Stimulated activated CD4-positive, alpha-beta T cell treated with anti-CD3 and anti-CD28 coated beads, Interleukin-1b, Interleukin-23, amount 100 ng/mL, for 24 hours (primary cell): Measurements from ENCODE around the gene SLC45A1.

Source experiments
- DNase-seq, 4 experiments: peaks; one replicate each; pipeline ENCODE4 v3.0.0-alpha.2; 2020; ENCODE audit warnings: low read depth in 4 of 4, low spot score in 1 of 4

Gene SLC45A1

DNA sequence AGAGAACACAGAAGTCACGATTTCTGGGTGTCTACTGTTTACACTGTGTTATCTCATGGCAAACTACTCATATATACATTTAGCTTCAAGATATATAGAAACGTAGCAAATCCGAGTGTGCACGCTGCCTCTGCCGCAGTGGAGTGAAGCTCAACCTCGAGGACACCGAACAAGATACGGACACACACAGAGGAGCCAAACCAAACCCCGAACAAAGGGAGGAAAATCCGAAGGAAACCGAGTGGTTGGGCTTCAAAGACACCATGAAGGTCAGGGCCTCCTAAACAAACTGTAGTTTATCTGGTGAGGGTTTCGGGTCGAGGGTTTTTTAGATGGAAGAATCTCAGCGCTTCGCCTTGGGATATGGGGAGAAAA lies 34.5 kb downstream of the SLC45A1 start:
- no peak for DNase-seq

- DNase-seq = no peak
Observed at GRCh38 chr1:8352886-8353785, 35.2 kb downstream of the SLC45A1 start.

DNA sequence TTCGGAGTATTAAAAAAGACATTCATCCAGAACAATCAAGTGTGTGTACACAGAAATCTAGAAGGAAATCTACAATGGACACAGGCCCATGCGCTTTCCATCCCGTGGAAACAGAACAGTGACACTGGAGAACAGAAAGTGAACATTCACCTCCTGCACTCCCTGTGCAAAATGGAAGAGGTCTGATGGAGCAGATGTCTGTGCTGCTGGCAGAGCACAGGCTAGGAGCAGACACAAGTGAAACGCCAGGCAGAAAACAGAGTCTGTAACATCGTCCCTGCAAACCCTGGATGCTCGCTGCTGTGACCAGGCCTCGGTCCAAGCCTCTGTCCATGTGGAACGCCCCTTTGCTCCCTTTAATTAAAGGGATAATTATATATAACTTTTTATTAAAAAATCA lies 36.1 kb downstream of the SLC45A1 start:
- no peak for DNase-seq

- DNase-seq = no peak
Observed at GRCh38 chr1:8355439-8356255, 37.7 kb downstream of the SLC45A1 start.

- no peak for DNase-seq
Observed at GRCh38 chr1:8356256-8357209, 38.6 kb downstream of the SLC45A1 start.

GRCh38 chr1:8357329-8358101 lies 39.6 kb downstream of the SLC45A1 start:
- no peak for DNase-seq

DNA sequence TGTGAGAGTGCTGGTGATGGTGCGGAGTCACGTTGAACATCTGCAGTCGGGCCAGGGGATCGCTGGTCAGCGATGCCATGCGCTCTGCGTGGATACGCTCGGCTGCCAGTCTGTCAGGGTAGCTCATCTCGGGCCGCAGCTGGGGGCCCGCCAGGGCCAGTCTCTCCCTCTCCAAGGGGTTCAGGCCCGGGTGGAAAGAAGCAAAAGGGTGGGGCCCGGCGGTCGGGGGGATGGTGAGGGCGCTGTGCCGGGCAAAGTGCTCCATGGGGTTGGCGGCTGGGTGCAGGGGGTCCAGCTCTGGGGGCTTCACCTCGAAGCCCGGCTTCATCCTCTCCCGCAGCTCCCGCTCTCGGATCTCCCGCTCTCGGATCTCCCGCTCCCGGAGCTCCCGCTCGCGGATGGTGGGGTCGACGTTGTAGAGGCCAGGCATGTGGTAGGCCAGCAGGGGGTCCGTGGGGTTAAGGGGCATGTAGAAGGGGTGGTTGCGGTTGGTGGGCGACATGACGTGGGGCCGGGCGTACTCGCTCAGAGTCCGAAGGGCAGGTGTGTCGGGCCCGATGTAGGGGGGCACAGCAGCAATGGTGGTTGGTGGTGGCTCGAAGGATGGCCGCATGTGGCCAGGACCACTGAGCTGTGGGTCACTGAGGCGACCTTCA lies 40.5 kb downstream of the SLC45A1 start:
- DNase-seq = no peak

DNA sequence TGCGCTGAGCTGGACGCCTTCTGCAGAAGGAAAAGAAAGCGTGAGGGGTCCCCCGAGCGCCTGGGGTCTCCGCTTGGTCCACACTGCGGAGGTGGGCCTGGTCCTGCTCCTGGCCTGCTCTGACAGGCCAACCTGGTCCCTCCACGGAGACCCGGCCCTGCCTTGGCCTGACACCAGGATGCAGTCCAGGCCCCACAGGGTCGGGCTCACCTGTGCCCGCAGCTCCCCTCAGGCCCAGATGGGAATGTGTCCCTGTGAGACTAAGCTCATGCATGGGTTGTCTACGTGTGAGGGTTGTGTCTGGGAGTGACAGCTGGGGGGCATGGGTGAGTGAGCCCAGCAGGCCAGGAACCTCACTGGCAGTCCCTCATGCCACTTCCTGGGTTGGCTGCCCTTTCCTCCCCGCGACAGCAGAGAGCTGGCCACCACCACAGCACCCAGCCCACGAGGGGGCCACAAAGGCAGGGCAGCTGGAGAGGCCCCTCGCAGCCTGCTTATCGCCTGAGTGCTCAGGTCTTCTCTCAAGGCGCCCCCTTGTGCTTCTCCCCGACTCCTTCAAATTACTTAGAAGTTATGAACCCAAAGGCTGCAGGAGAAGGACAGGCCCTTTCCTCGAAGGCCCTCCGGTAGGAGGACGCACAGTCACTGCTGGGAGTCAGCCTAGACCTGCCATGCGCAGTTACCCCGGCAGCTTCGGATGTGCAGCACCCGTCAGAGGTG lies 41.1 kb downstream of the SLC45A1 start:
- no peak for DNase-seq

- no peak for DNase-seq
Observed at GRCh38 chr1:8359617-8360481, 41.9 kb downstream of the SLC45A1 start.

DNA sequence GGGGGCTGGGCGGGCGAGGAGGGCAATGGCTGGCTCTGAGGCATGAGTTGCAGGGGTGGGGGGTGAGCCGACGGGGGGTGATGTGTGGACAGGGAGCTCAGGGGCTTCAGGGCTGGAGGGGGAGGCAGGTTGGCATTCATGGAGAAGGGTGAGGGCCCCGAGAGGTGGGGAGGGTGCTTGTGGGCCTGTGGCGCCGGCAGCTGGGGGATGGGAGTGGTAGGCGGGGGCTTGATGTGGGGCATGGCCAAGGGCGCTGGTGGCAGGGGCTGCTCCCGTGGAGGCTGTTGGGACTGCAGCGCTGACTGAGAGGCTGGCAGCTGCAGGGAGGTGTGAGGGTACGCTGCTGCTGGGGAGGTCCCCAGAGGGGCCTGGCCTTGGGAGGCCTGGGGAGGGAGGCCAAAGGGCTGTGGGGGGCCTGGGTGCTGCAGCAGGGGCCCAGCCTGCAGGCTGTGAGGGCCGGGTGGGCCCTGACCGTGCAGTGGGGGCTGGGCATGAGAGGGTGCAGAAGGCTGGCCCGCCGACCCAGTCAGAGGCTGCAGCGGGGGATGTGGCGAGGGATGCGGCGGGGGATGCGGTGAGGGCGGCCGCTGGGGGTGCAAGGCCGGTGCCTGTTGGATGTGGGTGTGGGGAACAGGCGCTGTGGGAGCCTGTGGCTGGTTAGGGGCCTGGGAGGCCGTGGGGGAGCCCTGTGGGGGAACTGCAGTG lies 42.7 kb downstream of the SLC45A1 start:
- DNase-seq = no peak

GRCh38 chr1:8361198-8361849 lies 43.4 kb downstream of the SLC45A1 start:
- no peak for DNase-seq

DNA sequence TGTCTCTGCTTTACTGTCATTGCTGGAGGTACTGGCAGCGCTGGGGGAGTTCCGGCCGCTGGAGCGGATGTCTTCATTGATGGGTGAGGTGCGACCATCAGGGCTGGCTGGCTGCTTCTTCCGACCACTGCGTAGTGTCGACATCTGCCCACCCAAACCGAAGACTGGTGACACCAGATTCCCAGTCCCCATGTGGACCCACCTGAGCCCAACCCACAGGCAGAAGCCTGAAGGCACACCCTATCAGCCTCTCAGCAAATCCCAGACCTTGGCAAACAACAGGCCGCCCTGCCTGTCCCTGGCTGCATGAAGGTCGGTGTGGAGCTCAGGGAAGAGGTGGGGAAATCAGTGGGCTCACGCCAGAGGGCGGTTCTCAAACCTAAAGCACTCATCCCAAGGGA lies 44.8 kb downstream of the SLC45A1 start:
- no peak for DNase-seq

DNA sequence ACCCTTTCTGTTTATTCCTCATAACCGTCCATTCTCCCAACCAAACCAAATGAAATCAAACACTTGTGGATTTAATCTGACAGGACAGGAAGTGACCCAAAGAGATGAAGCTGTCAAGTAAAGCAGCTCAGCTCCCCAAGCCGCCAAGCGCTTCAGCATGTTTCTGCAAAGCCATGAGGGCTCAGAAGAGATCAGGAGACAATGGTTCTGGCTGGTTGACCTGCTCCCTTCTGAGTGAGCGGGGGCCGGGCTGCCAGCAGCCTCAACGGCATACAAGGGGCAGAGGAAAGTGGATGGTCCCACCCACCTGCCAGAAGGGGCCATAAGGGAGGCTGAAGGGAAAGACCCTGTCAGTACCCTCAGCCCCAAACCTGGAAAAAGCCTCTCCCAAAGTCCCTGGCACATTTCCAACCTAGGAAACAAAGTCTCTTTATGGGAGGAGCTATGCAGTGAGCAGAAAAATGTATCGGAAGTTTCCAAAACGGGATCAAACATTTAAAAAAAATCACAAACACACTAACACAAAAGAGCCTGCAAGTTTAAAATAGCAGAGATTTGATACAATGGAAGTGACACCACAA lies 45.4 kb downstream of the SLC45A1 start:
- DNase-seq = no peak

DNA sequence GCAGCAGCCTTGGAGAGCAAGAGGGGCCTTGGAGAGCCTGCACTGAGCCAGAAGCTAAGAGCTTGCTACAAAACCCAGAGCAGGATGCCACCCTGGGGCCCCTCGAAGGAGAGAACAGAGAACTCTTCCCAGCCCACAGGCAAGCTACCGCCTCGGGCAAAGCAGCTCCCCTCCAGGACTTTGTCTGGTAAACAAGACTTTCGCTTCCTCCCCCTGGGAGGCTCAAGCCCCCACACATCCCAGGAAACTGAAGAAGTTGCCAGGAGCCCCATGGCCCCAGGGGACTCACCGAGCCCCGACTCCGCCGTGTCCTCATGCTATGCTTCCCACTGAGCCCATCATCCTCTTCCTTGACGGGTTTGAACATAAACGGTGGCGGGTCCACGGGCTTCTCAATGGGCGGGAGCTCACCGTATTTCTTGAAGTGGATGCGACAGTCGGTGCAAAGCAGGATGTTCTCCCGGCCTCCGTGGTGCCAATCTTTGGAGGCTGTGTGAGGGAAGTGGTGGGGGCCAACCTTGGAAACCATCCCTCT lies 45.9 kb downstream of the SLC45A1 start:
- DNase-seq = no peak

DNA sequence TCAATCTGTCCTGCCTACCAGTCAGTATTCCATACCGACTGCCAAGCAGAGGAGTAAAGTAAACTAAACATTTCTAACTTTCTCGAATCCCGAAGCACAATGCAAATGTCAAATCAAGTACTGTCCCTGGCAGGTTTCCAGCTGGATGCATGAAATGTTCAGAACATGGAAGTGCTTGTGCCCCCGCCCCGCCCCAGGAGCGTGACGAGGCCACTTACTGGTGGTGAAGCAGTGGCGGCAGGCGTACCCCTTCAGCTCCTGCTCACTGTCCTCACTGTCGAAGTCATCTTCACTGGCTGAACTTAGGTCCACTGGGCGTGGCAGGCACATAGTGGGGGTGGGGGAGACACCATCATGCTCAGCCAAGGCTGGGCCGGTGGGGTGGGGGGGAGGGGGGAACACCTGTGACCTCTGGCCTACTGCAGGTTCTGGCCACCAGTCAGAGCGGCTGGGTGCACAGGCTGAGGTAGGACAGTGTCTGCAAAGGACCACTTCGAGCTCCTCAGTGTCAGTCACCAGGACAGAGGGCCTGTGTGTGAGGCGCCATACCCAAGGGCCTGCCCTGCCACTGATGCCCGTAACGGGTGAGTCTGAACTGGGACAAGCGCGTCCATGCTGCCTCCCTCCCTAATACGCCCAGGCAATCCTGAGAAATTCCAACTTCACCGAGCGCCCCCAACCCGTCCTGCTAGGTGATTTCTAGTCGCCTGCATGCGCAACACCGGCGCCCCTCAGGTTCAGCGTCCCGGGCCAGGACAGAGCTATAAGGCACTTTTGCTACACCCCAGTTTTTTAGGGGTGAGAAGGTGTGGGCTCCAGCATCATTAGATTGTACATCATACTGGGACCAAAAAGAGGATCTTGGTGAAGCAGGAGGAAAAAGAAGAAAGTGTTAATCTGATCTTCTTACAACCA lies 46.9 kb downstream of the SLC45A1 start:
- no peak for DNase-seq
